NCI-H187 treated with DMSO at 0.1 percent for 48 hours (cell line): ENCODE data around the gene C22orf42.
"Not testable (repeated sequence)": the region's sequence is repeated elsewhere in the genome, so short reads cannot be mapped to it uniquely, and the experiment has no call there.

ENCODE experiments used
- DNase-seq: peaks from one replicate; lab custom pipeline; 2025; lab: John Stamatoyannopoulos, UW

C22orf42 gene

DNA sequence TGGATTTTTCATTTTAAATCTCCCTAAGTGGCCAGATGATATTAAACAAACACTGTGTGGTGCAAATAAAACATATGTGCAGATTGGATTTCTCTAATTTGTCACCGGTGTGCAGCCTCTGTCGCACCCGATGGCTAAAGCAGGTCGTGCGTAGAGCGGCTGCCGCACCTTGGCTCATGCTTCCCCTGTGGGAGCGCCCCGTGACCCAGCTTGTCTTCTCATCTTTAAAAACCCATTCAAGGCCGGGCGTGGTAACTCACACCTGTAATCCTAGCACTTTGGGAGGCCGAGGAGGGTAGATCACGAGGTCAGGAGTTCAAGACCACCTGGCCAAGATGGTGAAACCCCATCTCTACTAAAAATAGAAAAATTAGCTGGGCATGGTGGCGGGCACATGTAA, 24.3 kb downstream of the C22orf42 start:
- not testable (repeated sequence) for DNase-seq

DNA sequence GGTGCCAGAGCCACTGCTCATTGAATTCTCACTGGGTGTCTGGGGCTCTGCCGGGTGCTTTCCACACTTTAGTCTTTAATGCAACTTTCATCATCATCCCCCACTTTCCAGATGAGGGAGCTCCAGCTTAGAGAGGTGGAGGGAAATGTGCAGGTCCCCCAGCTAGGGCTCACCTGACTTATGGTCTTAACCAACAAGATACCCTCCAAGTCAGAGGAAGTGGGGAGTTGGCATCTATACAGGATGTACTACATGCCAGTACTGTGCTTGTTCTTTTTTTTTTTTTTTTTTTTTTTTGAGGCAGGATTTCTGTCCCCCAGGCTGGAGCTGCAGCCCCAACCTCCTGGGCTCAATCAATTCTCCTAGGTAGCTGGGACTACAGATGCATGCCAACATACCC, 26.3 kb downstream of the C22orf42 start:
- DNase-seq = no peak

DNA sequence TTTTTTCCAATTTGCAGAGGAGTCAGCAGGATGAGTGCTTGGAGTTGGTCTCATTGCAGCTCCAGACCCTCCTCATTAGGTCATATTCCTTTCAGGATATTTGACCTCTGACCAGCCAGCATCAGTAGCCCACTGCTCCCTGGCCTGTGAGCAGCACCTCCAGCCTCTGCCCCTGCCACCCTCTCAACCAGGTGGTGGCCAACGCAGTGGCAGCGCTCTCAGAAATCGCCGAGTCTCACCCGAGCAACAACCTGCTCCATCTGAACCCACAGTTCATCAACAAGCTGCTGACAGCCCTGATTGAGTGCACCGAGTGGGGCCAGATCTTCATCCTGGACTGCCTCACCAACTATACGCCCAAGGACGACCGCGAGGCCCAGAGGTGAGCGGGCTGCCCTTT, 27.0 kb downstream of the C22orf42 start:
- no peak for DNase-seq

DNA sequence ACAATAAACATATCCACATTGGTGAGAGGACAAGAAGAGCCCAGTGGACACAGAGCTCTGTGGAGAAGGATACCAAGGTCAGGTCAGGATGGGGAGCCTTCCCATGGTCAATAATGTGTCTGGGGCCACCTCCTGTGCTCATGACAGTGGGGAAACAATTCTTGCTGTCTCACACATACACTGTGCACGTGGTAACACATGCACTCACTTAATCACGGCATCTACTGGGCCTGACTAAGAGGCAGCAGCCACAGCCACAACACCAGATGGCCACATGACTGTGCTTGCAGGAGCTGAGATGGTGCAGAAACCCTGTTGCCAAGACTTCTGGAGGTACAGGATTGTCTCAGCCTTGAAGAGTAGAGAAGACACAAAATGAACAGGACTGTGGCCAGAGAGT, 28.6 kb downstream of the C22orf42 start:
- DNase-seq = no peak

DNA sequence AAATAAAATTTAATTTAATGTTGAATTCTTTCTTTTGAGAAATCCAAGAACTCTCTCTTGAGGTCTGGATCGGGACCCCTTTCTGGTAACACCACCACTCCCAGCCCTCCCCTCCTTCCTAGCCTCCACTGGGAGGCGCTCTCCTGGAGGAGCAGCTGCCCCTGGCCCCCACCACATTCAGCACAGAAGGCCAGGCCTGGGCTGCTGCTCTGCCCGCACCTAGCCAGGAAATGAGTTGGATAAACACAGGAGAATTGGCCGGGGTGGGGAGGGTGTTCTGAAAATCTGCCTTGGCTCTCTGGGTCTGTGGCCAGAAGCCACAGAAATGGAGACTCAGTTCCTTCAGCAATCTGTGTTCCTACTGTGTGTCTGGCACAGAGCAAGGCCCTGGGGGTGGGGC, 31.2 kb downstream of the C22orf42 start:
- DNase-seq = no peak

DNA sequence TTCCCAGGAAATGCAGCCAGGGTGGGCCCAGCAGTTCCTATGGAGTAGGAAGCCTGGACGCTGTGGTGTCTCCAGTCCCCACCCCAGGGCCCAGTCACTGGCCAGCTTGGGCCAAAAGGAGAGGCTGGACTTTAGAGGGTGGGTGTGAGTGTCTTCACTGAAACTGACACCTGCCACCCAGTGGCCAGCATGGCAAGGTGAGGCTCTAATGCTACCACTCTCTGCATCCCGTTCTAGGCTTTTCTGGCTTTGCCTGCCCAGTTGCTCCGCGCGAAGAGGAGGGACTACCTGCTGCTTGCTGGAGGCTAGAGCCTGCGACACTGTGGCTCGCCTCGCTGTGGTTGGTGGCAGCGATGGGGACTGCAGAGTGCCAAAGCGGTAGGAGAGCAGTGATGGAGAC, 35.4 kb downstream of the C22orf42 start:
- DNase-seq = no peak

DNA sequence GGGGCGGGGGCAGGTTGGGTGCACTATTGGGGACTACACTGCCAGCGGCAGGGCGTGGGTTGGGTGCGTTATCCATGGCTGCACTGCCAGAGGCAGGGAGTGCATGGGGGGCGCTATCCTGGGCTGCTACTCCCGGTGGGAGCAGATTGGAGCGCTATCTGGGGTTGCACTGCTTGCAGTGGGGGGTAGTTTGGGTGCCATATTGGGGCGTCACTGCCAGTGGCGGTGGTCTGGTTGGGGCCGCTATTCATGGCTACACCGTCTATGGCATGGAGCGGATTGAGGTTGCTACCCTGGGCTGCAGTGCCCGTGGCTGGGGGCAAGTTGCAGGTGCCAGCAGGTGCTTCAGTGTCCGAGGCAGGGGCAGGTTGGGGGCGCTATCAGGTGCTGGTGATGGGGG, 36.2 kb downstream of the C22orf42 start:
- no peak for DNase-seq

DNA sequence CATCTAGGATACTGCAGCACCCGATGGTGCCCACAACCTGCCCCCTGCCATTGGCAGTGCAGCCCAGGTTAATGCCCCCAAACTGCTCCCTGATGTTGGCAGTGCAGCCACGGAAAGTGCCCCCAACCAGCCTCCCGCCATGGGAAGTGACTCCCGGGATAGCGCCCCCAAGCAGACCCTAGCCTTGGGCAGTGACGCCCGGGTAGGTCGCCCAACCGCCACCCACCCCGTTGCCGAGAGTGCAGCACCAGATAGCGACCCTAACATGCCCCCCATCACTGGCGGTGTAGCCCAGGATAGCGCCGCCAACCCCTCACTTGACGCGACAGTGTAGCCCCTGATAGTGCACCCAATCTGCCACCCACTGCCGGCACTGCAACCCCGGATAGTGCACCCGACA, 38.5 kb downstream of the C22orf42 start:
- DNase-seq = no peak

DNA sequence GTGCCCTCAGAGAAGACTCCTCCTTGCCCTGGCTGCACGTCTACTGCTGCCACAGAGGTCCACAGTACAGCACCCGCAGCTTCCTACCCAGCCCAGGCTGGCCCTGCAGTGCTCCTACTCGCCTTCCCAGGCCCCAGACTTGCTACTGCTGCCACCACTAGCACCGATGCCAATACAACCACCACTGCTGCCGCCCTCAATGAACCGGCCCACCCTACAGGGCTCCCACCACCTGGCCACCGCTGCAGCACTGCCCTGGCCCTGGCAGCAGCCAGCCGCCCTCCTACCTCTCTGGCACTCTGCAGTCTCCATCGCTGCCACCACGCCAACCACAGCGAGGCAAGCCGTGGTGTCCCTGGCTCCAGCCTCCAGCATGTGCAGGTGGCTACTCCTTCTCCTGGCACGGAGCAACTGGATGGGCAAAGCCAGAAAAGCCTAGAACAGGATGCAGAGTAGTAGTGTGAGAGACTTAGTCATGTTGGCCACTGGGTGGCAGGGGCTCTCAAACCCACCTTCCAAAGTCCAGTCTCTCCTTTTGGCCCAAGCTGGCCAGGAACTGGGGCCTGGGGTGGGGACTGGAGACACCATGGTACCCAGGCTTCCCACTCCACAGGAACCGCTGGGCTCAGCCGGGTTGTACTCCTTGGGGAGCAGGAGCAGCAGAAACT, 39.4 kb downstream of the C22orf42 start:
- no peak for DNase-seq

DNA sequence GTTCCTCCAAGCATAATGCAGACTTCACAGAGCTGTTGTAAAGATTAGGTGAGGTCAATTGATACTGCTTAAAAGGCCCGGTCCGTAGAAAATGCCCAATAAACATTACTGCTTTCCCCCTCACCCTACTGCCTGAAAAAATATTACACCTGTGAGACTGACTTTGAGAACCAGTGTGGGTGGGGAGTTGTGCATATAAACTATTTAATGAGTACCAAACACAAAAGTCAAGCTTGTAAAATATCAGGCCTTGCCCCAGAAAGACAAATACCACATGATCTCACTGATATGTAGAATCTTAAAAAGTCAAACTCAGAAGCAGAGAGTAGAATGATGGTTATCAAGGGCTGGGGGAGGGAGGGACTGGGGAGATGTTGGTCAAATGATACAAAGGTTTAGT, 46.7 kb downstream of the C22orf42 start:
- DNase-seq = no peak

DNA sequence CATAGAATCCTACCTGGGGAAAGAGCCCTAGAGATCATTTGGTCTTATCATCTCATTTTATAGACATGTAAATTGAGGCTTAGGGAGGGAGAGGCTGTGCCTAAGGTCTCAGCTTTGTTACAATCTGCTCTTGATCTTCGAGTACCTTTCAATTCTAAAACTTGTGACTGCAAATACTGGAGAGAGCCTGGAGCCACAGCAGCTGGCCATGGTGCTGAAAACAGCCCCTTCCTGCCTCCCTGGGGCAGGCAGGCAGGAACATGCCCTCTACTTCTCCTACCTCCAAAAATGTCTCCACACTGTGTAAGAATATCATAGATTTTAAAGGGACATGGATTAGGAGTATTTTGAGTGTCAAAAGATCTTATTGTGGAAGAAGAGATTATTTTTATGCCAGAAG, 52.2 kb downstream of the C22orf42 start:
- no peak for DNase-seq

DNA sequence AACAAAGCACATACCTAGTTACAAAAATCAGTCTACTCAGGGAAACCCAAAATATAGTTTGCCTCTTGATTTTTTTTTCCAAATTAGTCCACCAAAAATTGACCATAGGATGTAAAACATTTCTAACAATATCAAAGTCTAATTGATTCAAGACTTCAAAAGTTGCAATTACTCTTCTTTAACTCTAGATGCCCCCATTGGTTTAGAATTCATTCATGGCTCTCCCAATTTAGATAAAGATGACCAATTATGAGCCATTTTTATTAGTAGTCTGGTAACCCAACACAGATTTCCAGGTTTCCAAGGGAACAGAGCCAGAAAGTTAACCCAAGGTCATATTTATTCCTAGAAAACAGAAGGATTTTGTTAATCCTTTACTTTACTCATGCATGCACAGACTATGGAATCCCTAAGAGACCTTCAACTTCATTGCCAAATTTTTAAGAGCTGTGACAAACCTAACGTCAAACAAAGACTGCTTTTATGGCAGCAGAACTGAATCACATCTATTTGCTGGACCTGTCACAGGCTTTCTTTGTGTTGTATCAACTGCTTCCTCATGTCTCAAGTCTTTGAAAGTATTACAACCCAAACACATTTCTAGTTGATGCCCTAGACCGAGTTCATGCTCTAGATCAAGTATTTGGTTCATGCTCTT, 55.3 kb downstream of the C22orf42 start:
- no peak for DNase-seq

DNA sequence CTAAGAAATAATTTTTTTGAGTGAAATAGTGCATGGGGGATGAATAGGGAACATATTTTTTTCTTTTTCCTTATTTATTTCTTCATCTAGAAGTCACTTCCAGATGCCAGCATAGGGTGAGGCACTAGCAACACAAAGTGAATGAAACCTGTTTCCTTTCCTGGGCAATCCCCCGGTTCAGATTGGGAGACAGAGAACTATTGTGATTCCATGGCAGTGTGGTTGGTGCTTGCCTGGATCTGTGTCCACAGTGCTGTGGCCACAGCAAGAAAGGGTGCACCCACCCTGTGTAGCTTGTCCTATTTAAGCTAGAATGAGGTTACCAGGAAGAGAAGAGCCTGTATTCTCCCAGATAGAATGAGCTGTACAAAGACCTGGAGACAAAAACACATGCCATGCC, 58.4 kb downstream of the C22orf42 start:
- no peak for DNase-seq
